K562 (cell line): Measurements from ENCODE around the gene LAMTOR5. TPM values are rescaled to one million over a fixed set of nuclear protein-coding genes. Genes with fewer than 3 reads are reported as not detected.

Experiments
- NFE2 ChIP-seq: IDR thresholded peaks from 2 replicates; pipeline ENCODE4 v1.6.1; 2014; ENCODE audit warnings: antibody characterized with exemption, low read depth
- POLR2AphosphoS2 ChIP-seq: IDR thresholded peaks from 2 replicates; pipeline ENCODE4 v1.6.1; 2012; ENCODE audit warnings: low read length, improper control_type of control experiment
- U2AF2 ChIP-seq: fragments of 200-400 bp; formaldehyde crosslinking; optimal IDR thresholded peaks from 2 replicates; pipeline ENCODE3; 2017; ENCODE audit warnings: low read depth, mild to moderate bottlenecking, low read length
- polyA plus RNA-seq, 8 experiments: library from polyadenylated mRNA; depleted of rRNA in 4 of 8; stranded (reverse) in 5 of 8; unstranded in 3 of 8; fragments of >200 nt; fragmentation: Nextera tagmentation in 2 of 8; fragmentation: Illumina TruSeq in 1 of 8; extraction: Ambion mirVana in 2 of 8; extraction: Trizol in 1 of 8; gene quantifications; 2 replicates each; pipeline versions ENCODE4 v1.2.1 to v1.2.3, GENCODE V29; 2011 to 2014; ENCODE audit warnings: inconsistent platforms in 1 of 8, missing spikeins in 1 of 8
- total RNA-seq, 7 experiments: library from RNA; depleted of rRNA in 6 of 7; stranded (reverse); fragments of >200 nt in 6 of 7; fragmentation: Illumina TruSeq in 2 of 7; extraction: Trizol in 2 of 7; gene quantifications; 2 replicates each; pipeline versions ENCODE4 v1.2.1 to v1.2.3, GENCODE V29; 2011 to 2021; ENCODE audit warnings: low replicate concordance in 1 of 7
- TF ChIP-seq, protein P1 (sequence below): sonication (generic); formaldehyde crosslinking; IDR thresholded peaks from 2 replicates; pipeline ENCODE4 v1.8.0; 2023; ENCODE audit warnings: missing genetic modification reagents, mild to moderate bottlenecking, borderline replicate concordance
- TF ChIP-seq, protein P2 (sequence below): sonication (generic); formaldehyde crosslinking; IDR thresholded peaks from 2 replicates; pipeline ENCODE4 v1.8.0; 2022; ENCODE audit warnings: mild to moderate bottlenecking, missing genetic modification reagents

The LAMTOR5 gene
- total and polyA plus RNA-seq, 9 of the 15 experiments (the other 6 are each of a cell fraction or from before 2014, with no cell fraction given), result 118 to 712 (median 241) TPM

GRCh38 chr1:110430901-110431300 lies 23.4 kb upstream of the LAMTOR5 start (continued):
- TF ChIP-seq, protein P1, sequence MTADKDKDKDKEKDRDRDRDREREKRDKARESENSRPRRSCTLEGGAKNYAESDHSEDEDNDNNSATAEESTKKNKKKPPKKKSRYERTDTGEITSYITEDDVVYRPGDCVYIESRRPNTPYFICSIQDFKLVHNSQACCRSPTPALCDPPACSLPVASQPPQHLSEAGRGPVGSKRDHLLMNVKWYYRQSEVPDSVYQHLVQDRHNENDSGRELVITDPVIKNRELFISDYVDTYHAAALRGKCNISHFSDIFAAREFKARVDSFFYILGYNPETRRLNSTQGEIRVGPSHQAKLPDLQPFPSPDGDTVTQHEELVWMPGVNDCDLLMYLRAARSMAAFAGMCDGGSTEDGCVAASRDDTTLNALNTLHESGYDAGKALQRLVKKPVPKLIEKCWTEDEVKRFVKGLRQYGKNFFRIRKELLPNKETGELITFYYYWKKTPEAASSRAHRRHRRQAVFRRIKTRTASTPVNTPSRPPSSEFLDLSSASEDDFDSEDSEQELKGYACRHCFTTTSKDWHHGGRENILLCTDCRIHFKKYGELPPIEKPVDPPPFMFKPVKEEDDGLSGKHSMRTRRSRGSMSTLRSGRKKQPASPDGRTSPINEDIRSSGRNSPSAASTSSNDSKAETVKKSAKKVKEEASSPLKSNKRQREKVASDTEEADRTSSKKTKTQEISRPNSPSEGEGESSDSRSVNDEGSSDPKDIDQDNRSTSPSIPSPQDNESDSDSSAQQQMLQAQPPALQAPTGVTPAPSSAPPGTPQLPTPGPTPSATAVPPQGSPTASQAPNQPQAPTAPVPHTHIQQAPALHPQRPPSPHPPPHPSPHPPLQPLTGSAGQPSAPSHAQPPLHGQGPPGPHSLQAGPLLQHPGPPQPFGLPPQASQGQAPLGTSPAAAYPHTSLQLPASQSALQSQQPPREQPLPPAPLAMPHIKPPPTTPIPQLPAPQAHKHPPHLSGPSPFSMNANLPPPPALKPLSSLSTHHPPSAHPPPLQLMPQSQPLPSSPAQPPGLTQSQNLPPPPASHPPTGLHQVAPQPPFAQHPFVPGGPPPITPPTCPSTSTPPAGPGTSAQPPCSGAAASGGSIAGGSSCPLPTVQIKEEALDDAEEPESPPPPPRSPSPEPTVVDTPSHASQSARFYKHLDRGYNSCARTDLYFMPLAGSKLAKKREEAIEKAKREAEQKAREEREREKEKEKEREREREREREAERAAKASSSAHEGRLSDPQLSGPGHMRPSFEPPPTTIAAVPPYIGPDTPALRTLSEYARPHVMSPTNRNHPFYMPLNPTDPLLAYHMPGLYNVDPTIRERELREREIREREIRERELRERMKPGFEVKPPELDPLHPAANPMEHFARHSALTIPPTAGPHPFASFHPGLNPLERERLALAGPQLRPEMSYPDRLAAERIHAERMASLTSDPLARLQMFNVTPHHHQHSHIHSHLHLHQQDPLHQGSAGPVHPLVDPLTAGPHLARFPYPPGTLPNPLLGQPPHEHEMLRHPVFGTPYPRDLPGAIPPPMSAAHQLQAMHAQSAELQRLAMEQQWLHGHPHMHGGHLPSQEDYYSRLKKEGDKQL (CRISPR knock-in tag), result no peak
- no peak for TF ChIP-seq POLR2AphosphoS2
- TF ChIP-seq, protein P2, sequence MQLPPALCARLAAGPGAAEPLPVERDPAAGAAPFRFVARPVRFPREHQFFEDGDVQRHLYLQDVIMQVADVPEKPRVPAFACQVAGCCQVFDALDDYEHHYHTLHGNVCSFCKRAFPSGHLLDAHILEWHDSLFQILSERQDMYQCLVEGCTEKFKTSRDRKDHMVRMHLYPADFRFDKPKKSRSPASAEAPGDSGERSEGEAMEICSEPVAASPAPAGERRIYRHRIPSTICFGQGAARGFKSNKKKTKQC (CRISPR knock-in tag), result no peak
- no peak for TF ChIP-seq NFE2
- TF ChIP-seq U2AF2, result no peak
